Activated CD4-positive, alpha-beta T cell treated with anti-CD3 and anti-CD28 coated beads for 48 hours (primary cell): ENCODE results near the gene TBC1D19.
"Not testable (repeated sequence)": the region's sequence is repeated elsewhere in the genome, so short reads cannot be mapped to it uniquely, and the experiment has no call there.

Experiments
- DNase-seq: peaks from one replicate; pipeline ENCODE4 v3.0.0-alpha.2; 2020

TBC1D19 gene

GRCh38 chr4:26690506-26690905, 106.6 kb downstream of the TBC1D19 start:
- DNase-seq: no peak

- no peak for DNase-seq
Measured at GRCh38 chr4:26692014-26692726, 108.3 kb downstream of the TBC1D19 start.

GRCh38 chr4:26694131-26694530, 110.2 kb downstream of the TBC1D19 start:
- not testable (repeated sequence) for DNase-seq

GRCh38 chr4:26700110-26700509, 116.2 kb downstream of the TBC1D19 start:
- DNase-seq: no peak

GRCh38 chr4:26701095-26701494, 117.2 kb downstream of the TBC1D19 start:
- DNase-seq: no peak

- no peak for DNase-seq
Measured at GRCh38 chr4:26701786-26702227, 117.9 kb downstream of the TBC1D19 start.

- DNase-seq: no peak
Measured at GRCh38 chr4:26707342-26707741, 123.5 kb downstream of the TBC1D19 start.

GRCh38 chr4:26709246-26709645, 125.4 kb downstream of the TBC1D19 start:
- no peak for DNase-seq

GRCh38 chr4:26713563-26714151, 129.8 kb downstream of the TBC1D19 start:
- no peak for DNase-seq

- no peak for DNase-seq
Measured at GRCh38 chr4:26715636-26716242, 131.9 kb downstream of the TBC1D19 start.

GRCh38 chr4:26717332-26717731, 133.4 kb downstream of the TBC1D19 start:
- DNase-seq: no peak

- DNase-seq: no peak
Measured at GRCh38 chr4:26719954-26720552, 136.2 kb downstream of the TBC1D19 start.

- no peak for DNase-seq
Measured at GRCh38 chr4:26721685-26722084, 137.8 kb downstream of the TBC1D19 start.

GRCh38 chr4:26723216-26723615, 139.3 kb downstream of the TBC1D19 start:
- DNase-seq: no peak

GRCh38 chr4:26724534-26724933, 140.7 kb downstream of the TBC1D19 start:
- no peak for DNase-seq

- no peak for DNase-seq
Measured at GRCh38 chr4:26726655-26727387, 142.9 kb downstream of the TBC1D19 start.

- DNase-seq: no peak
Measured at GRCh38 chr4:26727844-26728243, 144.0 kb downstream of the TBC1D19 start.

GRCh38 chr4:26729027-26729426, 145.1 kb downstream of the TBC1D19 start:
- no peak for DNase-seq

- DNase-seq: no peak
Measured at GRCh38 chr4:26729547-26729946, 145.7 kb downstream of the TBC1D19 start.

GRCh38 chr4:26731351-26732035, 147.6 kb downstream of the TBC1D19 start:
- no peak for DNase-seq

GRCh38 chr4:26732356-26732755, 148.5 kb downstream of the TBC1D19 start:
- DNase-seq: no peak

GRCh38 chr4:26736621-26737020, 152.7 kb downstream of the TBC1D19 start:
- DNase-seq: no peak

- DNase-seq: no peak
Measured at GRCh38 chr4:26737385-26737784, 153.5 kb downstream of the TBC1D19 start.
